Urinary bladder (tissue), 4 donors: ENCODE results near the gene SNX32. TPM values are rescaled to one million over a fixed set of nuclear protein-coding genes. Genes with fewer than 3 reads are reported as not detected.

Source experiments
- DNase-seq: peaks from one replicate; pipeline ENCODE4 v3.0.0-alpha.2; 2015; ENCODE audit errors: extremely low spot score
- H3K27ac ChIP-seq: one replicate; pipeline ENCODE4 v1.5.1; 2013; ENCODE audit warnings: low read depth, mild to moderate bottlenecking, moderate library complexity
- H3K36me3 ChIP-seq: one replicate; pipeline ENCODE4 v1.6.1; 2013; ENCODE audit warnings: mild to moderate bottlenecking, moderate library complexity; ENCODE audit not compliant: insufficient read depth
- H3K4me1 ChIP-seq: one replicate; pipeline ENCODE4 v1.6.1; 2013; ENCODE audit warnings: mild to moderate bottlenecking, moderate library complexity; ENCODE audit not compliant: insufficient read depth
- H3K4me3 ChIP-seq: one replicate; pipeline ENCODE4 v1.5.1; 2013; ENCODE audit warnings: low read depth, low read length
- WGBS: extraction: QIAGEN DNeasy Blood & Tissue Kit; methylation state at CpG from one replicate; pipeline ENCODE4 v1.1.7; 2013; 5-methylcytosine and 5-hydroxymethylcytosine counted together
- polyA plus RNA-seq: library from polyadenylated mRNA; stranded (reverse); fragments of 200-250 nt; gene quantifications from one replicate; pipeline ENCODE4 v1.2.3, GENCODE V29; 2013
- total RNA-seq: library from RNA; depleted of rRNA; stranded (reverse); fragments of >200 nt; gene quantifications from one replicate; pipeline ENCODE4 v1.2.3, GENCODE V29; 2014
- donor health status: healthy with polysubstance abuse.
- donor health status: healthy.

Gene SNX32
- total and polyA plus RNA-seq, 2 donors = 0.85 to 2.0 TPM

GRCh38 chr11:65852508-65853245 lies 18.9 kb downstream of the SNX32 start:
- no peak for DNase-seq
- Histone ChIP-seq H3K4me1 (no peaks in the 10 kb centered on the region), H3K27ac (no peak overlapping the region), H3K36me3 (peaks cover 5% of the 10 kb centered on the region), H3K4me3 (no peak overlapping the region)
- 91% methylated on average over 33 of the region's 33 CpGs for WGBS

- H3K4me1 ChIP-seq = no peaks in the 10 kb centered on the region
- peaks cover 5% of the 10 kb centered on the region for H3K36me3 ChIP-seq
- no peak for DNase-seq
- no peak overlapping the region for H3K4me3 ChIP-seq
- WGBS = 87% methylated on average over 6 of the region's 6 CpGs
- no peak overlapping the region for H3K27ac ChIP-seq
Observed at GRCh38 chr11:65853246-65853979, 19.6 kb downstream of the SNX32 start.

- WGBS = 89% methylated on average over 4 of the region's 4 CpGs
- Histone ChIP-seq H3K27ac (no peak overlapping the region), H3K36me3 (peaks cover 5% of the 10 kb centered on the region), H3K4me1 (no peaks in the 10 kb centered on the region), H3K4me3 (no peak overlapping the region)
- DNase-seq = no peak
Observed at GRCh38 chr11:65854161-65854592, 20.4 kb downstream of the SNX32 start.

GRCh38 chr11:65854852-65855837 lies 21.4 kb downstream of the SNX32 start:
- 71% methylated on average over 15 of the region's 15 CpGs for WGBS
- Histone ChIP-seq H3K4me1 (no peaks in the 10 kb centered on the region), H3K4me3 (no peak overlapping the region), H3K27ac (no peak overlapping the region), H3K36me3 (peaks cover 5% of the 10 kb centered on the region)
- no peak for DNase-seq

GRCh38 chr11:65855927-65856363 lies 22.2 kb downstream of the SNX32 start:
- no peak overlapping the region for H3K27ac ChIP-seq
- H3K4me3 ChIP-seq = no peak overlapping the region
- 78% methylated on average over 15 of the region's 15 CpGs for WGBS
- H3K4me1 ChIP-seq = no peaks in the 10 kb centered on the region
- DNase-seq = no peak
- H3K36me3 ChIP-seq = peaks cover 5% of the 10 kb centered on the region

GRCh38 chr11:65856689-65857499 lies 23.1 kb downstream of the SNX32 start:
- H3K4me3 ChIP-seq = peak overlapping the region; percentile 91
- H3K27ac ChIP-seq = peak overlapping the region; percentile 93
- 1% methylated on average over 57 of the region's 57 CpGs for WGBS
- H3K36me3 ChIP-seq = peaks cover 5% of the 10 kb centered on the region
- no peak for DNase-seq
- H3K4me1 ChIP-seq = no peaks in the 10 kb centered on the region

GRCh38 chr11:65857500-65857852 lies 23.7 kb downstream of the SNX32 start:
- under 1% methylated on average over 48 of the region's 49 CpGs for WGBS
- Histone ChIP-seq H3K27ac (peak overlapping the region; percentile 93), H3K4me1 (no peaks in the 10 kb centered on the region), H3K36me3 (peaks cover 3% of the 10 kb centered on the region), H3K4me3 (peak overlapping the region; percentile 91)
- no peak for DNase-seq

GRCh38 chr11:65857853-65858680 lies 24.3 kb downstream of the SNX32 start, which contains the start of gene CFL1:
Gene CFL1, minus strand, starts transcription at chr11:65858180. Its CDS starts 81 bp downstream, at chr11:65858099.
- no peaks in the 10 kb centered on the region for H3K4me1 ChIP-seq
- H3K4me3 ChIP-seq = peak within 1 kb of the TSS; percentile 91
- peak; percentile 91 for DNase-seq
- H3K36me3 ChIP-seq = no peaks in the 10 kb centered on the region
- under 1% methylated on average over 92 of the region's 92 CpGs for WGBS
- H3K27ac ChIP-seq = peak within 1 kb of the TSS; percentile 95

- H3K4me1 ChIP-seq = no peaks in the 10 kb centered on the region
Observed at GRCh38 chr11:65858681-65859087, 24.9 kb downstream of the SNX32 start.

GRCh38 chr11:65859095-65859811 lies 25.5 kb downstream of the SNX32 start:
- Histone ChIP-seq H3K4me1 (no peaks in the 10 kb centered on the region), H3K4me3 (peak overlapping the region; percentile 34), H3K36me3 (no peaks in the 10 kb centered on the region), H3K27ac (peak overlapping the region; percentile 95)
- peak; percentile 94 for DNase-seq
- WGBS = under 1% methylated on average over 46 of the region's 46 CpGs

More at GRCh38 chr11:65858681-65859087, 24.9 kb downstream of the SNX32 start:
- H3K36me3 ChIP-seq = no peaks in the 10 kb centered on the region
- peak overlapping the region; percentile 95 for H3K27ac ChIP-seq
- DNase-seq = no peak
- H3K4me3 ChIP-seq = peak overlapping the region; percentile 34
- under 1% methylated on average over 10 of the region's 10 CpGs for WGBS

GRCh38 chr11:65859812-65860277 lies 26.1 kb downstream of the SNX32 start:
- Histone ChIP-seq H3K36me3 (no peaks in the 10 kb centered on the region), H3K4me1 (no peaks in the 10 kb centered on the region), H3K27ac (peak overlapping the region; percentile 95), H3K4me3 (peak overlapping the region; percentile 21)
- DNase-seq = no peak
- 1% methylated on average over 16 of the region's 16 CpGs for whole genome bisulfite sequencing
